SHP77 (cell line): ENCODE data around the gene LUZP1.

Source experiments
- DNase-seq, 2 experiments: peaks; one replicate each; lab custom pipeline; 2025; lab: John Stamatoyannopoulos, UW

The LUZP1 gene

GRCh38 chr1:23152966-23153684 lies 15.5 kb downstream of the LUZP1 start:
- no peak for DNase-seq

- DNase-seq: no peak
Measured at GRCh38 chr1:23150742-23151141, 17.9 kb downstream of the LUZP1 start.

GRCh38 chr1:23150125-23150524 lies 18.5 kb downstream of the LUZP1 start:
- DNase-seq: no peak

GRCh38 chr1:23149114-23149513 lies 19.5 kb downstream of the LUZP1 start:
- no peak for DNase-seq

- DNase-seq: no peak
Measured at GRCh38 chr1:23148084-23148483, 20.6 kb downstream of the LUZP1 start.

- DNase-seq: no peak
Measured at GRCh38 chr1:23140940-23141596, 27.6 kb downstream of the LUZP1 start.

GRCh38 chr1:23135268-23135667 lies 33.4 kb downstream of the LUZP1 start:
- no peak for DNase-seq

- no peak for DNase-seq
Measured at GRCh38 chr1:23134055-23134454, 34.6 kb downstream of the LUZP1 start.

GRCh38 chr1:23133587-23133986 lies 35.1 kb downstream of the LUZP1 start:
- no peak for DNase-seq

GRCh38 chr1:23132033-23132432 lies 36.6 kb downstream of the LUZP1 start:
- no peak for DNase-seq

GRCh38 chr1:23129846-23130245 lies 38.8 kb downstream of the LUZP1 start:
- no peak for DNase-seq

GRCh38 chr1:23126801-23127200 lies 41.9 kb downstream of the LUZP1 start:
- DNase-seq: no peak

GRCh38 chr1:23126200-23126599 lies 42.5 kb downstream of the LUZP1 start:
- DNase-seq: no peak

- no peak for DNase-seq
Measured at GRCh38 chr1:23125489-23125888, 43.2 kb downstream of the LUZP1 start.

GRCh38 chr1:23124259-23125026 lies 44.2 kb downstream of the LUZP1 start:
- DNase-seq: no peak

- DNase-seq: no peak
Measured at GRCh38 chr1:23123528-23123927, 45.1 kb downstream of the LUZP1 start.

- no peak for DNase-seq
Measured at GRCh38 chr1:23122796-23123195, 45.9 kb downstream of the LUZP1 start.

- no peak for DNase-seq
Measured at GRCh38 chr1:23122023-23122748, 46.5 kb downstream of the LUZP1 start.

- no peak for DNase-seq
Measured at GRCh38 chr1:23120383-23120782, 48.3 kb downstream of the LUZP1 start.

- no peak for DNase-seq
Measured at GRCh38 chr1:23118957-23119792, 49.5 kb downstream of the LUZP1 start.

- DNase-seq: no peak
Measured at GRCh38 chr1:23118407-23118806, 50.2 kb downstream of the LUZP1 start.
